Measurements from ENCODE around the gene DECR2. TPM values are rescaled to one million over a fixed set of nuclear protein-coding genes. Genes with fewer than 3 reads are reported as not detected.

The DECR2 gene
- total and polyA plus RNA-seq, 2 of the 13 experiments (the other 11 are each of a cell fraction or from before 2014, with no cell fraction given), result 36.3 to 44.6 TPM

GRCh38 chr16:376817-377418 lies 24.8 kb upstream of the DECR2 start:
- H3K27me3 ChIP-seq (ENCODE audit: control insufficient read depth in 1 of 2, insufficient read depth in 2 of 2, low read length in 2 of 2), result no peaks in the 10 kb centered on the region
- intact Hi-C loops (cut with micrococcal nuclease; ENCODE audit: unreplicated experiment), result no loop called here
- ChIA-PET CTCF (ENCODE audit: low intra/inter-chr PET ratio, low total read pairs) (no interaction called here), POLR2A (no interaction called here)
- H2AFZ ChIP-seq (ENCODE audit: low read length), result no peak overlapping the region
- H3K4me1 ChIP-seq (ENCODE audit: insufficient read depth, low read length), result peaks cover 17% of the 10 kb centered on the region
- H3K4me3 ChIP-seq (replicated peaks in 1 of 3; ENCODE audit: insufficient read depth in 1 of 3, low read depth in 2 of 3, low read length in 3 of 3), result no peak overlapping the region
- in situ Hi-C loops (cut with HindIII; ENCODE audit: extremely low pct_ligation_motif_present, low pct_unique_long_range_greater_than_20kb), result no loop called here
- H4K20me1 ChIP-seq (ENCODE audit: insufficient read depth, low read length), result no peaks in the 10 kb centered on the region
- H3K27ac ChIP-seq (ENCODE audit: extremely low read length, insufficient read depth, low read length), result no peak overlapping the region
- DNase-seq (ENCODE audit: low spot score), result no peak
- BruUV-seq (replicated peaks), result no TSS peak
- TF ChIP-seq ZFAT (CRISPR knock-in tag; conservative IDR thresholded peaks at IDR 0.05) (no peak), ZNF296 (CRISPR knock-in tag; conservative IDR thresholded peaks at IDR 0.05) (no peak), ZNF574 (CRISPR knock-in tag; IDR thresholded peaks at IDR 0.05) (no peak), ELF3 (CRISPR knock-in tag; IDR thresholded peaks at IDR 0.05) (no peak), ZNF740 (CRISPR knock-in tag; IDR thresholded peaks at IDR 0.05) (no peak), PCBP2 (optimal IDR thresholded peaks at IDR 0.05; ENCODE audit: low read depth, low read length, poor library complexity, severe bottlenecking) (no peak), ATF3 (CRISPR knock-in tag; IDR thresholded peaks at IDR 0.05) (no peak), ZNF205 (CRISPR knock-in tag; IDR thresholded peaks at IDR 0.05) (no peak), ZNF430 (CRISPR knock-in tag; IDR thresholded peaks at IDR 0.05) (no peak), ZBTB10 (CRISPR knock-in tag; IDR thresholded peaks at IDR 0.05; ENCODE audit: borderline replicate concordance) (no peak), ZNF20 (CRISPR knock-in tag; IDR thresholded peaks at IDR 0.05) (no peak), ZNF280B (CRISPR knock-in tag; IDR thresholded peaks at IDR 0.05; ENCODE audit: borderline replicate concordance) (no peak)
- peaks cover 16 to 24% of the 10 kb centered on the region in 2 experiments; a peak in 4 of 5 replicates for H3K36me3 ChIP-seq (replicated peaks in 1 of 2; ENCODE audit: control insufficient read depth in 1 of 2, insufficient read depth in 2 of 2, low read length in 2 of 2)
- 98% methylated on average over 25 of the region's 26 CpGs for WGBS (ENCODE audit: low lambda C conversion rate)
- peaks cover 16% of the 10 kb centered on the region for H3K79me2 ChIP-seq (ENCODE audit: insufficient read depth, low read length)
- H3K4me2 ChIP-seq (ENCODE audit: low read depth, low read length), result no peak overlapping the region
- no peak for ATAC-seq
- no peak for FAIRE-seq
- no peak overlapping the region for H3K9ac ChIP-seq (ENCODE audit: insufficient read depth, low read depth, low read length)
- H3K9me3 ChIP-seq (ENCODE audit: low read length), result no peaks in the 10 kb centered on the region

All from HepG2 (cell line).